HG03196 (cell line): ENCODE results near the gene NPAS3.

Source experiments
- ATAC-seq: cut with Tn5 transposase; IDR thresholded peaks from one replicate; pipeline ENCODE4 v1.9.1; 2021; ENCODE audit not compliant: unreplicated experiment

Gene NPAS3

DNA sequence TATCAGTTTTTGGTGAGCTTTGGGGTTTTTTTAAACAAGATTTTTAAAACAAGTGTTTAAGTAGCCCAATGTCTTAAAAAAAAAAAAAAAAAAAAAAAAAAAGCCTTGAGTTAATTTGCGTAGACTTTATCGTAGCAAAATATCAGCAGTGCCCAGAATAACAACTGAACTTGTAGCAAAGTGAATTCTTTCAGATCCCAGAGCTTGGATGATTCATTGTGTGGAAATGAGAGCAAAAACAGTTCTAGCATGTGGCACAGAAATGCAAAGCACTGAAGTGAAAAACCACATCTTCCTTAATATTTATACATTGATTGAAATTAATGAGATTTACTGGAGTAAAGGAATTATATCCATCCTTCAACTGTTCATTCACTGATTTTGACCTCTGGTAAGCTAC is 754.1 kb downstream of the NPAS3 start:
- ATAC-seq: no peak

DNA sequence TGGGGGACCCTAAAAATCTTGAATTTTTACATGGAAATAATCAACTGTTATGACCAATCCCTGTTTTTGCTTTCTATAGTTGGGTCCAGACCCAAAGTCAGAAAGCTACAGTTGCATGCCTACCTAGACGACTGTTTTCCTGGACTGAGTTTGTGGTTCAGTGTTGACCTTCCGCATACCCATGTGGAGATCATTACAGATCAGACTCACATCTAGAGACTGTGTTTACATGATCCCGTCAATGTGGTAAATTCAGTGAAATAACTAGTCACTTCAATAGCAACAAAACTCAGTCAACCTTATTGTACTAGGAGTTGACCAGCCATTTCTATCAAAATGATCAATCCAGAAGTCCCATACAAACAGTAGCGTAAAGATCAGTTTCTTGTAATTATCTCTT is 754.6 kb downstream of the NPAS3 start:
- no peak for ATAC-seq

DNA sequence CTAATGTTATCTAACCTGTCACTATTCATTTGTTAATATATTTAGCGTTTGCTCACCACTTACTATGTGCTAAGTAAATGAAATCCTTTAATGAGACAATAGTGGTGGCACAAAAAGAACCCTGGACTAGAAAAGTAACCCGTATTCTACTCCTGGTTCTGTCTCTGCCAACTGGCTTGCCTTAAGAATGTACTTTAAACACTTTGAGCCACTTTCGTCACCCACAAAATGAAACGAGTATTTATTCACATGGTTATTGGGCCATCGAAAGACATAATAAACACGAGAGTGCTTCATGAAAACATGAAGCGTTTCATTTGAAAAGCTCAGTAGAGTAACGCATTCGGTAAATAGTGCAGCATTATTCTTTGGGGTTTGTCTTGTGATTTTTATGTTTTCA is 757.5 kb downstream of the NPAS3 start:
- no peak for ATAC-seq

DNA sequence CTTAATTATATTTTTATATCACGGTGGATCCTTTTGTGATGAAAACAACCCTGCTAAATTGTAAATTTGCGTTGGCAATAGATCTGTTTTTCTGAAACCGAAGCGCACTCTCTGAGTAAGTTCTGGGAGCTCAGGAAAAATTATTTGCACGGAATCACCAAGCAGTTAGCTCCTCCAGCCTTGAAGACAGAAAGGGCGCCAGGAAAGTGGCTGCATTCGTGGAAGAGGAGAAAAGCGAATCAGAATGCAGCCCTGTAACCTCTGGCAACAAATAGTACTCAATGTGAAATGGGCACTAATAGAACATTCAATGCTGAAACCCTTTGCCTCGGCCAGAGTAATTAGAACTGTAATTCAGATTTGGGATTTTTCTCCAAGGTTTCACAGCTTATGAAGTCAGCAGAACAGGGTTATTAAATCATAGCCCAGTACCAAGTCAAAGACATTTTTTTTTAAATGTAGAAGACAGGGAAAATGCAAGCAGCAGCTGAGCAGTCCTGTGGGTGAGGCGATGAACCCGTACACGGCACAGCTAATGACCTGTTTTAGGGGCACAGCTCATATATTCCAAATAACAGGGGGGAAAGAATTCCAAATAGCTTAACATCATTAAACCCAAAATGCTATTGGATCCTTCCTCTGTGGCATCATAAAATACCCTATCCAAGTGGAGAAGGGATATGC is 760.8 kb downstream of the NPAS3 start:
- ATAC-seq: no peak

DNA sequence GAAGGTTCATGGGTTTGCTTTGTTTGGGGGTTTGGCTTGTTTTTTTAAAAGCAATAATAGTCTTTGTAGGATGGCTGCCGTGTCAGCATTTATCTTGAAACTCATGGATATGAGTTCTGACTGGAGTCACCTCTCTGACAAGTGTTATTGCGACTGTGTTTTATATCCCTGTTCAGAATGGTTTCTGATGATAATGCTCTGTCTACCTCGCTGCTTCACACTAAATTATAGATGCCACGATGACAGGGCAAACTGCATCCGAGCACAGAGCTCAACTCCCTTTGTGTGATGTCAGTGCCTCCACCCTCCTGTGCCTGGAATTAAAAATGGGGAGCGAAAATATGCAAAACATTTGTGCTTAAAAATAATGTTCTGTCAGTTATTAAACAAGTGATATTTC is 761.4 kb downstream of the NPAS3 start:
- no peak for ATAC-seq

DNA sequence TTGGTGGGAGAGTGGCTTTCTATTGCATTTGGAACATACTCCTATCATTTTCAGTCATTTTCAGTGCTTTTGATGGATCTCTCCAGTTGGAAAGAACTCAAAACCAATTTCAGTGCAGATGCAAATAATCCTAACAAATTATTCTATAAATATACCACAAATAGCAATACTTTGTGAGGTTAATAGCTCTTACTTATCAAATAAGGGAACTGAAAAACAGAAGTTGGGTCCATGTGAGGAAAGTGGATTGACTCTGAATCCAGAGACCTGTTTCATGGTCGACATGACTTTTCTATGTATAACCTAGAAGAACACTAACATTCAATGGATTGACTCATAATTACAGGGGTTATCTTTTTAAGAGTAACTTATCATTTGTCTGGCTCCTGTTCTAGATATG is 763.6 kb downstream of the NPAS3 start:
- ATAC-seq: no peak

DNA sequence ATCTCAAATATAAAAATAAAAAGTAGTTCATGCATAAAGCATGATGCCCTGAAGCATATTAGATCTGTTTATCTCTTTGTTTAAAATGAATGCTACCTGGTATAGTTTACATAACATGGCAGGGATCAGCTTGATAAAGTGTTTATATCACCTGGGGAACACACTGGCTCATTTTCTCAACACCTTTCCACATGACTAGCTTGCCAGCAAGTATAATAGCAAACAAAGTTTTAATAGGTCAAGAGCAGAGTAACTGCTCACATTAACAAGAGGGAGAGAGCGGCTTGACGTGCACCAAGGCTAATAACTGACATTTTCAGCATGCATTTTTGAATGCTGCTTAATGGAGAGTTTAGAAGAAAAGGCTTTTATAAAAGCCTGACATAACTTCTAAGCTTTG is 765.8 kb downstream of the NPAS3 start:
- no peak for ATAC-seq

DNA sequence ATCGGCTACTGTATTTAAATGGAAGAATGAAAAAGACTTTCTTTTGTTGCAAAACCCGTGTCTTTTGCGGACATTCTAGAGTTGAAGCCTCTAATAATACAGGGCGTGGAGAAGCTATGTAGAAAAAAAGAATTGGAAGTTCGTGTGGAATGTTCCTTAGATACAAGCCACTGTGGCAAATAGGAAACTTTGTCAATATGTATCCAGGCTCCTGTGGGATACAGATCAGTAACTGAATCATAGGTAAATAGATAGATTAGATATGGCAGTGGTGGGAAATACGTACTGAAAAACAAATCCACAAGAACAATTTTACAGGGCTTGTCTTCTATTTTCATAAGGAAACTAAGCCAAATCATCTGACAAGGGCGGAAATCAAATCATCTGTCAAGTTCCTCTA is 766.8 kb downstream of the NPAS3 start:
- no peak for ATAC-seq

DNA sequence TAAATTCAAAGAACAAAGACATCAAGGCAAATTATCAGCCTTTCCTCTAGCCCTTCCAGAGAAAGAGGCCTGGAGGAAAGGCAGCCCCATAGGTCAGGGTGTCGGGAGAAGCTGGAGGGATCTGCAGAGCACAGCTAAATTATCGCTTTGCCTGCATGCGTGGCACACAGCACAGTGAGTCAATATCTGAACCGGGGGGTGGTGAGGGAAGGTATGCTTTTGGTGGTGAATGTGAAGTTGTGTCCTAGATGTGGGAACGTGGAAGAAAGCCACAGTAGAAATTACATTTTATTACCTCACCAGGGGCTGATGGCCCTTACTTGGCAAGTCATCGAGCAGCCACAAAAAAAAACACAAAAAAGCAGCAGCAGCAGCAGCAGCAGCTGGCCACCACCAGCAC is 769.0 kb downstream of the NPAS3 start:
- no peak for ATAC-seq

DNA sequence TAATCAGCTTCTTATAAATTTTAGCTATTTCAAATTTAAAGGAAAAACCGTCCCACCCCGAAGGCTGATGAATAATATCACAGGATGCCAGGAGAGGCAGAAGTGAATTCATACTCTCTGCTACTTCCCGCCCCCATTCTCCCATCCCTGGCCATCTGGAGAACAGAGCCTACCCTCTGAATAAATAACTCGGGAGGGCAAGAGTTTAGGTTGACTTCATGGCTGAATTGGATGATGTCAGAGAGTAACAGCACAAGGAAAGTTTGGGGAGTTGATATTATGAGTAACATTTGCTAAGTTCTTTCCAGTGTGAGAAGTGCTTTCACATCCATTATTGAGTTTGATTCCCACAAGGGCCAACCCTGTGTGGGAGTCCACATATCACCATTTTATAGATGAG is 770.6 kb downstream of the NPAS3 start:
- no peak for ATAC-seq

DNA sequence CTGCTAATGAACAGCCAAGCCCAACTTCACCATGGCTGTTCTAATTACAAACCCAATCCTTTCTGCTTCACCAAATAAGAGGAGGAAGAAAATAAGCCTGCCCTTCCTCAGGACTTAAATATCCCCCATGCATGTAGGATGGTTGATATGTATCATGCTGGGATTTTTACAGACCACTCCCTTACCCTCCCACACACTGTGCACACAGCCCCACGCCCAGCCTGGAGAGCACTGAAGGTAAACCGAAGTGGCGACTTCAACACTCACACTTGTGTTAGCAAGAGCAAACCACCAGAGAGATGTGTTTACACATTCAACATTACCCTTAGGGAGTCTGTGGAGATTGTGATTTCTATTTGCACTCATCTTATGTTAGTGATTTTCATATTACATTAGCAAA is 771.0 kb downstream of the NPAS3 start:
- ATAC-seq: no peak

DNA sequence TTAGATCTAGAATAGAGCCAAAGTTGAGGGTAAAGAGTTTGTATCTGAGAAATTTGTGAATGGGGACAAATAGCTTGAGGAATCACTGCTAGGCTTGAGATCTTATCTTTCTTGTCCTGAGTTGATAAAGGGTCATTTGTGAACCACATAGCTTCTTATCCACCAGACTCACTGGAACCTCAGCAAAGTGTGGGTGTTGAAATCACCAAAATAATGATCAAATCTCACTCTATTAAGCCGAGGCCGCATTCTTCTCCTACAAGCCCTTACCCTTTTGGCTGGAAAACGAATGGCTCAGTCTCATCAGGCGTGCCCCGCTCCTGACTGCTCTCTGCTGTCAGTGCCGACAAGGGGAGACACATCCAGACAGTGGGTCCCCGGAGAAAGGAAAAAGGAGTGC is 771.6 kb downstream of the NPAS3 start:
- ATAC-seq: no peak

DNA sequence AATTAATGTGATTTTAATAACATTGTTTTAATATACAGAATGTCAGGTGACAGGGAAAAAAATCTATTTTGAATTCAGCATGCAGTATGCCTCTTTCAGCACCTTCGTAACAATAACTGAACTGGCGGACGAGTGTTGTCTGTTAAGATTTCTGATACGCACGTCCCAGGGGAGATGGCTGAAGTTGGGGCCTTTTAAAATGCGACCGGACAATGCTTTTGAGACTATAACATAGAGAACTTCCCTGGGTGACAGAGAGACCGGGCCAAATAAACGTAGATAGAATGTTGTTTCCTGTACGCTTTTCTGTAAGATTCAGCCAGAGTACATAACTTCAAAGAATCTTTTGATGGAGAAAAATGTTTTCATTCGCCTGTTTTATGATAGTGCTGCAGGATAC is 772.5 kb downstream of the NPAS3 start:
- ATAC-seq: no peak

DNA sequence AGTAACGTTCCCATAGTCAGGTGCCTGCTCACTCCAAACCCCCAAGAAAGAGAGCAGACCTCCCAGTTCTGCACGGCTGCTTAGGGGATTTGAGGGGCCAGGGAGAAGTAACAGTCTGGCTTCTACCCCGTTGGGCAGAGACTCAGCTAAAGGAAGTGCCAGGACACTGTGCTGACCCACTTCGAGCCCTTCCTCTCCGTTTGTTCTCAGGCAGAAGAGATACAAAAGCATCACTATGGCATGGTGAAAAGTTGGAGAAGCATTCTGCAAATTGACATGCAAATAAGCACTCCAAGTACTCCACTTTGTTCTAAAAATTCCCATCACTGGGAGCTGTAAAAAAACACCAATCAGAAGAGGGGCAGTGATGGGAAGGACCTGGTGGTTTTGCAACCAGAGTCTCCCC is 773.1 kb downstream of the NPAS3 start:
- no peak for ATAC-seq

DNA sequence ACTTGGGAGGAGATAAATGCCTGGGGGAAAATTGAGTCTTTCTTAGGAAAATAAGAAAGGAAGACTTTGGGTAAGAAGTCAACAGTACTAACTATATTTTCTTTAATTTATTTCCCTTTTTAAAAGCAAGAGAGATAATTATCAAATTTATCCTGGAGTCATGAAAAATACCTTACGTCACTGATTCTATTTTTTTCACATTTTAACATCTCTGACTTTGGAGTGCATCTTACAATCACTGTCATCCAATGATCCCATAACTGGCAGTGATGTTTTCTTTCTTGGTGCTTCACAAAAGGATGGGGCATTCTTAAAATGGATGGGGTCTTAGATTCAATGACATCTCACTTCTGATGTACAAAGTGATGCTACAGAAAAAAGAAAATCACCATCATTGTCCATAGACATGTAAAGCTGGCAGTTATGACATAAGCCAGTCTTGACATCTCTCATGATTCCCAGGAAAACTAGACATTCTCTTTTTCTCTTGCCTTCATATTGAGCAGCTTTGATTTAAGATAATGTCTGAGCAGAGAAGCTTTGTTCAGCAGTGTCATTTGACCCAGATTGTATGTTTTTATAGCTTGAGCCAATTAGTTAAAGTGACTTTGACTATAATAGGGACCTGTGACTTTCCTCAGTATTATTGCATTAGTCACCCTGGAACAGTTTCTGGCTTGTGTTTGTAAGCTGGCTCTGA is 776.0 kb downstream of the NPAS3 start:
- no peak for ATAC-seq

DNA sequence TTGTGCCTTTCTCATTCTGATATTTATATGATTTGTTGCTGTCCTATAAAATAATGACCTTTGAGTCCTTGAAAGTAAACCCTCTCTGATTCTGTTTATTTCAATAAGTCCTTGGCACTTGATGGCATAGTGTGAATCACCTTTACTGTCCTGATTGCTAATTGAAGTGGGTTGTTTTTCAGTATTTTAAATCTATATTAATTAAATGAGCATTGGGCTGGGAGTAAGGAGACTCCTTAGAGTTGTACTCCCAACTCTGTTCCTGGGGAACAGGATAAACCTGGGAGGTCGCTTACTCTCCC is 776.5 kb downstream of the NPAS3 start:
- ATAC-seq: no peak

DNA sequence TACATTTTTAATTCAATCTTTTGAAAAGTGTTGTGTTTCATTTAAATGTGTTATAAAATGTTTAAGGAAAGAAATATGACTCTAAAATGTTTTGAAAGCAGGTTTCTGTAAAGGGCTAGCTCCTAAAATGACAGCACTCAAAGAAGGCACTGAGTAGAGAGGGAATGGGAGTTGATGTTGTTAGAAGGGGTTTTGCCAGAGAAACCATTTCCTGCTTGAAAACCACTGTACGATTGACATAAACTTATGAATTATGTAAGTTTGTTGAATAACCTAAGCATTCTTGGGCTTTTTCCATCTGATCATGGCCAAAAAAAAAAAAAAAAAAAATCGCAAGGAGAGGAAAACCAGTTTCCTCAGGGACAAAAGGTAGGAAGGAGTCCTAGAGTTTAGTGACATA is 778.2 kb downstream of the NPAS3 start:
- ATAC-seq: no peak

DNA sequence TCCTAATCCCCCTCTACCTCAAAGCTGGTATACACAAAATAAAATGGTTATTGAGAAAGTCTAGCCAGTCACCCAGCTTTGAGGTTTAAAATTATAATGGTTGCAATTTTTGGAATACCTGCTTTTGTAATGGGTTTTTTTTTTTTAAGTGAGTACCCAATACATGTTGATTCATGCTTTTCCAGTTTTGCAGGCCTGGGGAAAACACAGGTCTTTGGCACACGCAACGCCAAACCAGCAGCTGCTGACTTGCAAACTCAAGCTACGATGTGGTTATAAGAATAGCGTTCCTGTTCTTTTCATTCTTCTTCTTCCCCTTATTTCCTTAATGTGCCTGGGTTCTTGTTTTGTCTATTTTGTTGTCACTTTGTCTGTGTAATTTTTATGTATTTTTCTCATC is 779.2 kb downstream of the NPAS3 start:
- no peak for ATAC-seq

DNA sequence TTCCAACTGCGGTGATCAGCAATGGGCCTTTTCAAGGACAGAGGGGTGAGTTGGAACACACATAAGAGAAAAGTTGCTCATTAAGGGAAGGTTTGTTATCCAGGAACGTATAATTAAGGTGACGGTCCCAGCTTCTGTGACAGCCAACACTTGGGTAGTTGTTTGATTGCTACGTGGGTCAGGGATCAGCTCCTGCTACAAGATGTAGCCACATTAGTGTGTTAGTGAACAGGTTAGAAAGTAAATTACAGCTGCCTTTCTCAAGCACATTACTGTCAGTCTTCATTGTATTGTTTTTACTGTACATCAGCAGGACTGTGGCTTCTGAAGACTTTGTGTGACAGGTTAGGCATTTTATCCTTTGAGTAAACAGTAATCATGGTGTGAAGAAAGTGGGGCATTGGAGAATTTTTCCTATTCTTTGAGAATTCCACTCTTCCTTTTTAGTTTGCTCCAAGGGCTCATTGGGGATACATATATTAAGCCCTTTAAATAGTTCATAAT is 781.7 kb downstream of the NPAS3 start:
- ATAC-seq: no peak

DNA sequence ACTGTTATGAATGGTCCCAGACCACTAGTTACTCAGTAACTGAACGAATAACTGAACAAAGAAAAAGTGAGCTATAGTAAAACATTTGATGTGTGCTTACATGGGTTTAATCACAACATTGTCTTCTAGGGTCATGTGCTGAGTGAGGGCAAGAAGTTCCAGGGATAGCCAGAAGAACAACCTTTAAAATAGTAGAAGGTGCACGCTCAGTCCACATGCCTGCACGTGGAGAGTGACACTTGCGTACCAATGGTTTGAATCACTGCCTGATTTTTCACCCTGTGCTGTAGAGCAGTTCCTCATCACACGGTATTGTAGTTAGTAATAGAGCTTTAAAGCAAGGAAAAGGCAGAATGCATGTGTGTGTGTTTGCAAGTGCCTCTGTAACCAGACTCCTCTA is 788.0 kb downstream of the NPAS3 start:
- ATAC-seq: no peak

DNA sequence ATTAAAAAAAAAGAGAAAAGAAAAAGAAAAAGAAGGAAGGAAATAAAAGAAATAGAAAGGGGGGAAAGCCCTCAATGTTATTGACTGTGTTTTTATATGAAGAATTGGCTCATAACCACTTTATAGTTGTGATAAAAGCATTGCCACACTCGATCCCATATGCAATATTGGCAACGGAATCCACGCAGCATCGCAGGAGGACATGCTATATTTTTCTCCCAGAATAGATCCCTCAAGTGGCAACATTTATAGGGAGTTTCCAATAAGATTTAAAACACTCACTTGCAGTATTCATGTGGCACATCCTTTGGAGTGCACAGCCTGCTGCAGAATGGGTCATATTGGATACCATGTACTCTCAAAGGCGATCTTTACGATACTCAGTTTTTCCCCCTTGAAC is 788.9 kb downstream of the NPAS3 start:
- no peak for ATAC-seq

DNA sequence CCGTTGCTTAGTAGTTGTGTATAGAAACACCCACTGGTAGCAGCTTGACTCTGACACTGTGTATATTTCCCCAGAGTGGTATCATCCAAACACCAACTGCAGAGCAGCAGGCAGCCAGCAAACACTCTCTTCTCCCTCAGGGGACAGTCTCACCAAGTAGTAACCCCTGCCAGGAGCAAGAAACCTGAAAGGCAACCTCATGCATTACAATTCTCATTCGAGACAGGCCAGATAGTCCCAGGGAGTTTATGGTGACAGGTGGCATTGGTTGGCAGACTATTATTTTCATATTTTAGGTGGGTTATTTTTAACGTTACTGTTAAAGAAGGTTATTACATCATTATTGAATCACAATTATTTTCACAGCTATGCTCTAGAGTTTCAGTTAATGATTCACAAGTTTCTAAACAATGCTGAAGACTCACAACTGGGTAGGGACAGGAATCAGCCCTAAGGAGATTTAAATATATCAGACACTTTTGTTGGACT is 789.4 kb downstream of the NPAS3 start:
- no peak for ATAC-seq

DNA sequence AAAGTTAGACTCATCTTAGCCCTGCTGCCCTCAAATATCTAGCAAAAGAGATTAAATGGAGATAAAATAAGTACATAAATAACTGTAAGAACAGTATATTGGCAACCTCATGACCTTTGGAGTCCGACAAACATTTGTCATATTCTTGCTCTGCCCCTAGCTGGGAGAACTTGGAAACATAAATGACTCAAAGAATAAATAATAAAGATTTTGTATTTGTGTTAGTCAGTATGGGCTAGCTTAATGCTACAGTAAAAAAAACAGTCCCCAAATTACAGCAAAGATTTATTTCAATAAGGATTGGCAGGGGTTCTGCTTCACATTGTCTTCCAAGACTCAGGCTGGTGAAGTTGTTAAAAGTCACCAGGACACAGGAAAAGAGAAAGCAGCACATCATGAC is 791.5 kb downstream of the NPAS3 start:
- ATAC-seq: no peak
